Fibroblast of skin of scalp (primary cell): ENCODE results near the gene EMC1.
A peak's percentile ranks its signal among the peaks of the same experiment; 100 is the strongest.

Experiments
- DNase-seq: peaks from one replicate; pipeline ENCODE4 v3.0.0-alpha.2; 2013

EMC1 gene

GRCh38 chr1:19213580-19213979 is 37.7 kb downstream of the EMC1 start:
- no peak for DNase-seq

GRCh38 chr1:19212167-19212566 is 39.2 kb downstream of the EMC1 start:
- DNase-seq, result no peak

- no peak for DNase-seq
Observed at GRCh38 chr1:19210772-19211549, 40.4 kb downstream of the EMC1 start.

GRCh38 chr1:19209990-19210771 is 41.1 kb downstream of the EMC1 start, which contains the start of gene UBR4:
UBR4 (minus strand) TSS chr1:19210266; CDS start chr1:19210248, 18 bp downstream.
- DNase-seq, result peak; percentile 93

GRCh38 chr1:19209439-19209989 is 41.8 kb downstream of the EMC1 start:
- peak; percentile 28 for DNase-seq

GRCh38 chr1:19208710-19209438 is 42.5 kb downstream of the EMC1 start:
- DNase-seq, result no peak

GRCh38 chr1:19206947-19207346 is 44.4 kb downstream of the EMC1 start:
- DNase-seq, result no peak

GRCh38 chr1:19205845-19206244 is 45.5 kb downstream of the EMC1 start:
- no peak for DNase-seq

GRCh38 chr1:19205403-19205802 is 45.9 kb downstream of the EMC1 start:
- no peak for DNase-seq

- no peak for DNase-seq
Observed at GRCh38 chr1:19204446-19205266, 46.7 kb downstream of the EMC1 start.

- DNase-seq, result peak; percentile 20
Observed at GRCh38 chr1:19203440-19203839, 47.9 kb downstream of the EMC1 start.

- no peak for DNase-seq
Observed at GRCh38 chr1:19202396-19202795, 48.9 kb downstream of the EMC1 start.

- DNase-seq, result no peak
Observed at GRCh38 chr1:19199969-19200604, 51.2 kb downstream of the EMC1 start.

GRCh38 chr1:19199329-19199968 is 51.9 kb downstream of the EMC1 start:
- DNase-seq, result no peak

GRCh38 chr1:19198820-19199219 is 52.5 kb downstream of the EMC1 start:
- DNase-seq, result no peak

- DNase-seq, result no peak
Observed at GRCh38 chr1:19197845-19198244, 53.5 kb downstream of the EMC1 start.

- no peak for DNase-seq
Observed at GRCh38 chr1:19196331-19196730, 55.0 kb downstream of the EMC1 start.

- DNase-seq, result no peak
Observed at GRCh38 chr1:19193004-19193403, 58.3 kb downstream of the EMC1 start.

- no peak for DNase-seq
Observed at GRCh38 chr1:19191811-19192210, 59.5 kb downstream of the EMC1 start.

- DNase-seq, result no peak
Observed at GRCh38 chr1:19190468-19190867, 60.9 kb downstream of the EMC1 start.

GRCh38 chr1:19189270-19189669 is 62.1 kb downstream of the EMC1 start:
- no peak for DNase-seq
